Gastroesophageal sphincter (tissue), 3 donors: ENCODE results near the gene TMEM163.

ENCODE experiments used
- POLR2A ChIP-seq, 2 donors: fragments of 450-650 bp; IDR thresholded peaks; one replicate each; pipeline ENCODE4 v1.6.1; 2017; ENCODE audit warnings: antibody characterized with exemption in 2 of 2, mild to moderate bottlenecking in 2 of 2, moderate library complexity in 1 of 2
- POLR2AphosphoS5 ChIP-seq: sonication (generic); formaldehyde crosslinking; IDR thresholded peaks from one replicate; pipeline ENCODE4 v1.6.1; 2017; ENCODE audit warnings: antibody characterized with exemption
- TF ChIP-seq, protein P1 (sequence below), 4 experiments: fragments of 200-600 bp in 2 of 4; fragments of 450-650 bp in 2 of 4; sonication (generic) in 1 of 4; IDR thresholded peaks; one replicate each; pipeline ENCODE4 v1.5.1; 2017 to 2019; ENCODE audit warnings: antibody characterized with exemption in 4 of 4, mild to moderate bottlenecking in 2 of 4, moderate library complexity in 2 of 4

DNA sequence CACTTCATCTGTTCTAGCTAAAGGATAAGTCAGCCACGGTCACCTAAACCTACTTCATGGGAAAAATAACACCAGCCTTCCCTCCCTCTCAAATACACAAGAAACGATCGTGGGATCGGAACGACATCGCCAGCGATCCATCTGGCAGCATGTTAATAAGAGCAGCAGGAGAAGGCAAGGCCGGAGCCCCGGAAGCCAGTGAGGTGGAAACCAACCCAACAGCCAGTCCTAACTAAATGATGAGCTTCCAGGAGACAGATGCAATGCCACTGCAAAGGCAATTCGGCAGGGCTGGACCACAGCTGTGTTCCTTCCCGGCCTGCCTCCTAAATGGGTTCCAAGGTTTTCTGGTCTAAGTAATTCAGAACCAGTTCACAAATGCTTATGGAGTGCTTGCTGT, 117.5 kb downstream of the TMEM163 start:
- TF ChIP-seq, protein P1, sequence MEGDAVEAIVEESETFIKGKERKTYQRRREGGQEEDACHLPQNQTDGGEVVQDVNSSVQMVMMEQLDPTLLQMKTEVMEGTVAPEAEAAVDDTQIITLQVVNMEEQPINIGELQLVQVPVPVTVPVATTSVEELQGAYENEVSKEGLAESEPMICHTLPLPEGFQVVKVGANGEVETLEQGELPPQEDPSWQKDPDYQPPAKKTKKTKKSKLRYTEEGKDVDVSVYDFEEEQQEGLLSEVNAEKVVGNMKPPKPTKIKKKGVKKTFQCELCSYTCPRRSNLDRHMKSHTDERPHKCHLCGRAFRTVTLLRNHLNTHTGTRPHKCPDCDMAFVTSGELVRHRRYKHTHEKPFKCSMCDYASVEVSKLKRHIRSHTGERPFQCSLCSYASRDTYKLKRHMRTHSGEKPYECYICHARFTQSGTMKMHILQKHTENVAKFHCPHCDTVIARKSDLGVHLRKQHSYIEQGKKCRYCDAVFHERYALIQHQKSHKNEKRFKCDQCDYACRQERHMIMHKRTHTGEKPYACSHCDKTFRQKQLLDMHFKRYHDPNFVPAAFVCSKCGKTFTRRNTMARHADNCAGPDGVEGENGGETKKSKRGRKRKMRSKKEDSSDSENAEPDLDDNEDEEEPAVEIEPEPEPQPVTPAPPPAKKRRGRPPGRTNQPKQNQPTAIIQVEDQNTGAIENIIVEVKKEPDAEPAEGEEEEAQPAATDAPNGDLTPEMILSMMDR (IDR thresholded peaks at IDR 0.05), result no peak
- TF ChIP-seq POLR2A (IDR thresholded peaks at IDR 0.05) (no peak), POLR2AphosphoS5 (no peak)
